Neural cell (in vitro differentiated cells): ENCODE measurements around the gene AHI1. TPM values are rescaled to one million over a fixed set of nuclear protein-coding genes. Genes with fewer than 3 reads are reported as not detected.

Experiments used
- H2AFZ ChIP-seq: fragments of 200-600, 300-800 bp; sonication (generic), shearing (Covaris generic); 2 replicates; pipeline ENCODE4 v1.6.0; 2014; ENCODE audit warnings: low read depth, mild to moderate bottlenecking, antibody characterized with exemption, low read length, moderate library complexity
- H3F3A ChIP-seq: fragments of 200-600 bp; shearing (Covaris generic); 2 replicates; pipeline ENCODE4 v1.6.1; 2016; ENCODE audit warnings: mild to moderate bottlenecking, moderate library complexity, mixed read lengths, antibody characterized with exemption, low read length; ENCODE audit not compliant: insufficient read depth, poor library complexity, severe bottlenecking
- H3K27ac ChIP-seq: fragments of 200-600, 300-800 bp; sonication (generic), shearing (Covaris generic); 2 replicates; pipeline ENCODE4 v1.5.1; 2014; ENCODE audit warnings: mild to moderate bottlenecking, low read length, moderate library complexity
- H3K27me3 ChIP-seq: fragments of 300-800, 200-600 bp; sonication (generic), shearing (Covaris generic); 2 replicates; pipeline ENCODE4 v1.6.0; 2014; ENCODE audit warnings: mild to moderate bottlenecking, low read depth, low read length, moderate library complexity; ENCODE audit not compliant: insufficient read depth
- H3K36me3 ChIP-seq: fragments of 300-800, 200-600 bp; sonication (generic), shearing (Covaris generic); 2 replicates; pipeline ENCODE4 v1.5.1; 2014; ENCODE audit warnings: mild to moderate bottlenecking, antibody characterized with exemption, low read length, moderate library complexity; ENCODE audit not compliant: insufficient read depth
- H3K4me2 ChIP-seq: fragments of 300-800, 200-600 bp; sonication (generic), shearing (Covaris generic); 2 replicates; pipeline ENCODE4 v1.6.0; 2014; ENCODE audit warnings: mild to moderate bottlenecking, low read length
- H3K4me3 ChIP-seq: fragments of 300-800, 200-600 bp; sonication (generic), shearing (Covaris generic); 2 replicates; pipeline ENCODE4 v1.5.1; 2014; ENCODE audit warnings: mild to moderate bottlenecking, low read length, moderate library complexity
- H3K79me2 ChIP-seq: fragments of 200-600 bp; shearing (Covaris generic); replicated peaks from 2 replicates; pipeline ENCODE4 v1.6.0; 2014; ENCODE audit warnings: mild to moderate bottlenecking, low read length, moderate library complexity; ENCODE audit not compliant: insufficient read depth
- H3K9ac ChIP-seq: fragments of 300-800, 200-600 bp; sonication (generic), shearing (Covaris generic); 2 replicates; pipeline ENCODE4 v1.6.1; 2016; ENCODE audit warnings: mild to moderate bottlenecking, low read length, mixed read lengths
- H3K9me2 ChIP-seq: fragments of 200-600 bp; shearing (Covaris generic); 2 replicates; pipeline ENCODE4 v1.6.1; 2016; ENCODE audit warnings: mild to moderate bottlenecking, low read length, mixed read lengths; ENCODE audit not compliant: insufficient read depth
- H3K9me3 ChIP-seq: fragments of 200-600, 300-800 bp; sonication (generic), shearing (Covaris generic); 2 replicates; pipeline ENCODE4 v1.6.1; 2016; ENCODE audit warnings: mild to moderate bottlenecking, mixed run types, low read length, moderate library complexity, mixed read lengths
- H4K20me1 ChIP-seq: fragments of 200-600 bp; shearing (Covaris generic); 2 replicates; pipeline ENCODE4 v1.6.1; 2016; ENCODE audit warnings: mild to moderate bottlenecking, mixed run types; ENCODE audit not compliant: insufficient read depth
- CTCF ChIP-seq: fragments of 450-650 bp; IDR thresholded peaks from 2 replicates; pipeline ENCODE4 v1.5.1; 2014; ENCODE audit warnings: antibody characterized with exemption, mild to moderate bottlenecking, moderate library complexity; ENCODE audit not compliant: poor library complexity, severe bottlenecking
- EP300 ChIP-seq: fragments of 450-650 bp; conservative IDR thresholded peaks from 2 replicates; pipeline ENCODE4 v1.6.1; 2014; ENCODE audit warnings: antibody characterized with exemption, mild to moderate bottlenecking, moderate library complexity; ENCODE audit not compliant: poor library complexity, severe bottlenecking
- EZH2 ChIP-seq: fragments of 200-600, 300-800 bp; shearing (Covaris generic), sonication (generic); IDR thresholded peaks from 2 replicates; pipeline ENCODE4 v1.6.1; 2014; ENCODE audit warnings: antibody characterized with exemption, low read length, borderline replicate concordance, mild to moderate bottlenecking; ENCODE audit not compliant: insufficient read depth, poor library complexity, severe bottlenecking
- MXI1 ChIP-seq: fragments of 450-650 bp; conservative IDR thresholded peaks from 2 replicates; pipeline ENCODE4 v1.6.1; 2014; ENCODE audit warnings: antibody characterized with exemption, mild to moderate bottlenecking; ENCODE audit not compliant: poor library complexity, severe bottlenecking
- POLR2AphosphoS5 ChIP-seq: IDR thresholded peaks from 2 replicates; pipeline ENCODE4 v1.6.1; 2012
- RAD21 ChIP-seq: fragments of 450-650 bp; conservative IDR thresholded peaks from 2 replicates; pipeline ENCODE4 v1.6.1; 2014; ENCODE audit warnings: antibody characterized with exemption, mild to moderate bottlenecking, moderate library complexity
- REST ChIP-seq: IDR thresholded peaks from 2 replicates; pipeline ENCODE4 v1.6.1; 2012; ENCODE audit warnings: borderline replicate concordance
- SMC3 ChIP-seq: fragments of 450-650 bp; conservative IDR thresholded peaks from 2 replicates; pipeline ENCODE4 v1.6.1; 2014; ENCODE audit warnings: antibody characterized with exemption, mild to moderate bottlenecking, moderate library complexity; ENCODE audit not compliant: poor library complexity
- TAF1 ChIP-seq: IDR thresholded peaks from 2 replicates; pipeline ENCODE4 v1.6.1; 2012; ENCODE audit warnings: low read depth
- polyA plus RNA-seq: library from polyadenylated mRNA; depleted of rRNA; stranded (reverse); fragments of >200 nt; gene quantifications from 2 replicates; pipeline ENCODE4 v1.2.3, GENCODE V29; 2014

AHI1 gene
- polyA plus RNA-seq, 1 donor from 2014 or later, result 58.2 TPM

- no peaks in the 10 kb centered on the region for H3K9me2 ChIP-seq
- no peaks in the 10 kb centered on the region for H3K36me3 ChIP-seq
- H3F3A ChIP-seq, result no peaks in the 10 kb centered on the region
- no peaks in the 10 kb centered on the region for H3K79me2 ChIP-seq
- TF ChIP-seq EZH2, result no peak
- TF ChIP-seq POLR2AphosphoS5, result no peak
- no peak for TF ChIP-seq TAF1
- TF ChIP-seq REST, result no peak
- TF ChIP-seq EP300, result no peak
- H2AFZ ChIP-seq, result no peak overlapping the region
- no peaks in the 10 kb centered on the region for H3K27me3 ChIP-seq
- H3K27ac ChIP-seq, result no peak overlapping the region
- H3K9ac ChIP-seq, result no peak overlapping the region
- H3K4me3 ChIP-seq, result no peak overlapping the region
- H3K4me2 ChIP-seq, result no peak overlapping the region
- no peaks in the 10 kb centered on the region for H4K20me1 ChIP-seq
- H3K9me3 ChIP-seq, result no peaks in the 10 kb centered on the region
Observed at GRCh38 chr6:135282395-135282794, 215.1 kb downstream of the AHI1 start.

- TF ChIP-seq EZH2, result no peak
- TF ChIP-seq REST, result no peak
- TF ChIP-seq POLR2AphosphoS5, result no peak
- no peak for TF ChIP-seq RAD21
- TF ChIP-seq EP300, result no peak
- no peak for TF ChIP-seq TAF1
- TF ChIP-seq CTCF, result no peak
- TF ChIP-seq SMC3, result no peak
- no peak for TF ChIP-seq MXI1
- no peaks in the 10 kb centered on the region for H3K36me3 ChIP-seq
Observed at GRCh38 chr6:135281964-135282363, 215.6 kb downstream of the AHI1 start.

More at GRCh38 chr6:135281964-135282363, 215.6 kb downstream of the AHI1 start:
- Histone ChIP-seq H3K9me3 (no peaks in the 10 kb centered on the region), H3K4me3 (no peak overlapping the region), H3K9me2 (no peaks in the 10 kb centered on the region), H4K20me1 (no peaks in the 10 kb centered on the region), H3K4me2 (no peak overlapping the region), H2AFZ (no peak overlapping the region), H3F3A (no peaks in the 10 kb centered on the region), H3K27me3 (no peaks in the 10 kb centered on the region), H3K27ac (no peak overlapping the region), H3K9ac (no peak overlapping the region), H3K79me2 (no peaks in the 10 kb centered on the region)
